ENCODE results near the gene ALDH1B1. TPM values are rescaled to one million over a fixed set of nuclear protein-coding genes. Genes with fewer than 3 reads are reported as not detected.

Gene ALDH1B1
- total RNA-seq, 4 donors from 2014 or later = 24.9 to 77.2 (median 27.3) TPM

GRCh38 chr9:38356851-38357250 is 35.7 kb upstream of the ALDH1B1 start:
- Histone ChIP-seq H3K36me3 (no peaks in the 10 kb centered on the region), H3K9me3 (no peaks in the 10 kb centered on the region), H3K27ac (no peak overlapping the region), H3K4me3 (no peak overlapping the region), H3K4me1 (no peaks in the 10 kb centered on the region), H3K27me3 (no peaks in the 10 kb centered on the region)
- in situ Hi-C loops (cut with MboI; ENCODE audit: low pct_ligation_motif_present in 1 of 4, low pct_unique_long_range_greater_than_20kb in 1 of 4, low sequenced_read_pairs in 3 of 4) (loop anchor here (25.0 kb wide), 3 partner anchors 195 to 445 kb away; partner anchors contain the start of gene SLC25A51 (in 3 of the 4)), intact Hi-C loops (cut with DNase I; ENCODE audit: low total_unique reads) (no loop called here)
- no peak for DNase-seq
- TF ChIP-seq POLR2AphosphoS5 (IDR thresholded peaks at IDR 0.05) = no peak
- no peak for TF ChIP-seq EP300 (IDR thresholded peaks at IDR 0.05; ENCODE audit: low read depth)
- TF ChIP-seq POLR2A (IDR thresholded peaks at IDR 0.05) = no peak
- TF ChIP-seq CTCF (IDR thresholded peaks at IDR 0.05) = no peak
- 68 to 73% methylated on average over 4 to 5 of the region's 5 CpGs for WGBS, 2 donors (ENCODE audit: low coverage in 1 of 2)

GRCh38 chr9:38357350-38358114 is 35.0 kb upstream of the ALDH1B1 start:
- in situ Hi-C loops (cut with MboI; ENCODE audit: low pct_ligation_motif_present in 1 of 4, low pct_unique_long_range_greater_than_20kb in 1 of 4, low sequenced_read_pairs in 3 of 4) (loop anchor here (25.0 kb wide), 3 partner anchors 195 to 445 kb away; partner anchors contain the start of gene SLC25A51 (in 3 of the 4)), intact Hi-C loops (cut with DNase I; ENCODE audit: low total_unique reads) (no loop called here)
- Histone ChIP-seq H3K27ac (no peak overlapping the region), H3K4me3 (no peak overlapping the region), H3K27me3 (no peaks in the 10 kb centered on the region), H3K4me1 (no peaks in the 10 kb centered on the region), H3K36me3 (no peaks in the 10 kb centered on the region), H3K9me3 (no peaks in the 10 kb centered on the region)
- TF ChIP-seq POLR2AphosphoS5 (IDR thresholded peaks at IDR 0.05) (no peak), POLR2A (IDR thresholded peaks at IDR 0.05) (no peak), EP300 (IDR thresholded peaks at IDR 0.05; ENCODE audit: low read depth) (no peak), CTCF (IDR thresholded peaks at IDR 0.05) (no peak)
- DNase-seq = no peak
- WGBS, 2 donors (ENCODE audit: low coverage in 1 of 2) = 18 to 57% methylated on average over 2 to 5 of the region's 5 CpGs

GRCh38 chr9:38358390-38359296 is 33.9 kb upstream of the ALDH1B1 start:
- H3K27me3 ChIP-seq = no peaks in the 10 kb centered on the region
- no peaks in the 10 kb centered on the region for H3K36me3 ChIP-seq
- in situ Hi-C loops (cut with MboI; ENCODE audit: low pct_ligation_motif_present in 1 of 4, low pct_unique_long_range_greater_than_20kb in 1 of 4, low sequenced_read_pairs in 3 of 4) (loop anchor here (25.0 kb wide), 3 partner anchors 196 to 446 kb away; partner anchors contain the start of gene SLC25A51 (in 3 of the 4)), intact Hi-C loops (cut with DNase I; ENCODE audit: low total_unique reads) (no loop called here)
- H3K4me1 ChIP-seq = peaks cover 0 to 7% (median 1%) of the 10 kb centered on the region in 4 donors
- H3K9me3 ChIP-seq = no peaks in the 10 kb centered on the region
- 78 to 85% methylated on average over 3 to 9 of the region's 9 CpGs for WGBS, 2 donors (ENCODE audit: low coverage in 1 of 2)
- no peak for TF ChIP-seq EP300 (IDR thresholded peaks at IDR 0.05; ENCODE audit: low read depth)
- no peak for TF ChIP-seq POLR2A (IDR thresholded peaks at IDR 0.05)
- no peak for DNase-seq
- H3K27ac ChIP-seq = no peak overlapping the region
- H3K4me3 ChIP-seq = no peak overlapping the region

- Histone ChIP-seq H3K27me3 (no peaks in the 10 kb centered on the region), H3K4me1 (peaks cover 0 to 7% (median 1%) of the 10 kb centered on the region in 4 donors), H3K4me3 (no peak overlapping the region), H3K36me3 (no peaks in the 10 kb centered on the region), H3K27ac (no peak overlapping the region), H3K9me3 (no peaks in the 10 kb centered on the region)
- WGBS, 2 donors (ENCODE audit: low coverage in 1 of 2) = 83 to 87% methylated on average over 1 to 6 of the region's 6 CpGs
- TF ChIP-seq CTCF (IDR thresholded peaks at IDR 0.05) (no peak), EP300 (IDR thresholded peaks at IDR 0.05; ENCODE audit: low read depth) (no peak), POLR2A (IDR thresholded peaks at IDR 0.05) (no peak), POLR2AphosphoS5 (IDR thresholded peaks at IDR 0.05) (no peak)
- intact Hi-C loops (cut with DNase I; ENCODE audit: low total_unique reads) = no loop called here
- in situ Hi-C loops (cut with MboI; ENCODE audit: low pct_ligation_motif_present in 1 of 4, low pct_unique_long_range_greater_than_20kb in 1 of 4, low sequenced_read_pairs in 3 of 4) = loop anchor here (25.0 kb wide), 3 partner anchors 197 to 447 kb away; partner anchors contain the start of gene SLC25A51 (in 3 of the 4)
- DNase-seq = no peak
Measured at GRCh38 chr9:38359297-38359653, 33.2 kb upstream of the ALDH1B1 start.
